ENCODE measurements around the gene SLC38A11. TPM values are rescaled to one million over a fixed set of nuclear protein-coding genes. Genes with fewer than 3 reads are reported as not detected.

The SLC38A11 gene
- total and polyA plus RNA-seq, 2 of the 13 experiments (the other 11 are each of a cell fraction or from before 2014, with no cell fraction given) = 14.0 to 14.3 TPM

GRCh38 chr2:164920430-164920829 is 34.9 kb downstream of the SLC38A11 start (continued):
- TF ChIP-seq HNF1A (IDR thresholded peaks at IDR 0.05; ENCODE audit: low read depth) (no peak), HNF1A (CRISPR knock-in tag; IDR thresholded peaks at IDR 0.05; ENCODE audit: borderline replicate concordance) (no peak), RBM22 (optimal IDR thresholded peaks at IDR 0.05; ENCODE audit: low read length) (no peak), ELK4 (CRISPR knock-in tag; IDR thresholded peaks at IDR 0.05; ENCODE audit: borderline replicate concordance) (no peak), KLF11 (CRISPR knock-in tag; IDR thresholded peaks at IDR 0.05) (no peak), ZNF136 (CRISPR knock-in tag; IDR thresholded peaks at IDR 0.05; ENCODE audit: low read depth) (no peak), ZUFSP (CRISPR knock-in tag; IDR thresholded peaks at IDR 0.05; ENCODE audit: borderline replicate concordance) (no peak), PHB2 (IDR thresholded peaks at IDR 0.05; ENCODE audit: partially characterized antibody) (no peak), AKNA (CRISPR knock-in tag; IDR thresholded peaks at IDR 0.05; ENCODE audit: borderline replicate concordance) (no peak), ARID4A (CRISPR knock-in tag; IDR thresholded peaks at IDR 0.05; ENCODE audit: borderline replicate concordance) (no peak), RFXAP (CRISPR knock-in tag; IDR thresholded peaks at IDR 0.05; ENCODE audit: borderline replicate concordance) (no peak), SP2 (CRISPR knock-in tag; IDR thresholded peaks at IDR 0.05) (no peak)

All from HepG2 (cell line).